ENCODE data around the gene MARVELD1. TPM values are rescaled to one million over a fixed set of nuclear protein-coding genes. Genes with fewer than 3 reads are reported as not detected.

MARVELD1 gene
- total RNA-seq, 1 donor, result 64.3 TPM

DNA sequence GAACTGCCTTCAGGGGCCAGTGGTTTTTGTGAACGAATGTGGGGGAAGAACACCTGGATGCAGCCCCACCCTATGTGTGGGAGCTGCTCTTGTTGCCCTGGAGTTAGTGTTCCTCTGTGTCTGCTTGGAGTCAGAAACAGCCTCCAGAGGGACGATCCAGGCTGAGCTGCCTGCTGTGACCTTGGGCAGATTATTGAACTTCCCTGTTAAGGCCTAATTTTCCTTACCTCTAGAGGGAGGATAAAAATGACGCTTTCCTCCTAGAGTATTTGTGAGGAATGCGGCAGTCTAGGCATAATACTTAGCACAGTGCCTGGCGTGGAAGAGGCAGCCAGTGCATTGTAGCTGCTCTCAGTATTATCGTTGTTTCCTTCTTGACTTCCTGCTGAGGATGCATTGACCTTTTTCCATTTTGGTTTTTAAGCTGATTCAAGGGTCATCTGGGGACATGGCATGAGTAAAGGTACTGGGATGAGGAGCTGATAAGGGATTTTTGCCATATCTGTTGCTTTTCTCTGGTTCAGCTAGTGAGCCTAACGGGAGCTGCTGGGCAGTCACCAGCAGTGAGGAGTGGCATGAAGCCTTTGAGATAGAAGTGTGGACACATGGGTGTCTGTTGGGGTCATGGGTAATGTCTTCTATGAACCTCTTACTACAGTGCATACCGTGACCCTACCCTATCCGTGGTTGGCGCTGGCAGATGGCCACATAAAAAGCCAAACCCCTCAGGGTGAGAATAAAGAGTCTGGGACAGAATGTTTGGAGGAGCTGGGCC is 29.8 kb downstream of the MARVELD1 start:
- TF ChIP-seq, protein P1, sequence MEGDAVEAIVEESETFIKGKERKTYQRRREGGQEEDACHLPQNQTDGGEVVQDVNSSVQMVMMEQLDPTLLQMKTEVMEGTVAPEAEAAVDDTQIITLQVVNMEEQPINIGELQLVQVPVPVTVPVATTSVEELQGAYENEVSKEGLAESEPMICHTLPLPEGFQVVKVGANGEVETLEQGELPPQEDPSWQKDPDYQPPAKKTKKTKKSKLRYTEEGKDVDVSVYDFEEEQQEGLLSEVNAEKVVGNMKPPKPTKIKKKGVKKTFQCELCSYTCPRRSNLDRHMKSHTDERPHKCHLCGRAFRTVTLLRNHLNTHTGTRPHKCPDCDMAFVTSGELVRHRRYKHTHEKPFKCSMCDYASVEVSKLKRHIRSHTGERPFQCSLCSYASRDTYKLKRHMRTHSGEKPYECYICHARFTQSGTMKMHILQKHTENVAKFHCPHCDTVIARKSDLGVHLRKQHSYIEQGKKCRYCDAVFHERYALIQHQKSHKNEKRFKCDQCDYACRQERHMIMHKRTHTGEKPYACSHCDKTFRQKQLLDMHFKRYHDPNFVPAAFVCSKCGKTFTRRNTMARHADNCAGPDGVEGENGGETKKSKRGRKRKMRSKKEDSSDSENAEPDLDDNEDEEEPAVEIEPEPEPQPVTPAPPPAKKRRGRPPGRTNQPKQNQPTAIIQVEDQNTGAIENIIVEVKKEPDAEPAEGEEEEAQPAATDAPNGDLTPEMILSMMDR (IDR thresholded peaks at IDR 0.05; ENCODE audit: insufficient read depth, low read length), result no peak
- no peak for DNase-seq (ENCODE audit: low read depth)
- H3K4me3 ChIP-seq (ENCODE audit: low read depth, low read length), result no peak overlapping the region

DNA sequence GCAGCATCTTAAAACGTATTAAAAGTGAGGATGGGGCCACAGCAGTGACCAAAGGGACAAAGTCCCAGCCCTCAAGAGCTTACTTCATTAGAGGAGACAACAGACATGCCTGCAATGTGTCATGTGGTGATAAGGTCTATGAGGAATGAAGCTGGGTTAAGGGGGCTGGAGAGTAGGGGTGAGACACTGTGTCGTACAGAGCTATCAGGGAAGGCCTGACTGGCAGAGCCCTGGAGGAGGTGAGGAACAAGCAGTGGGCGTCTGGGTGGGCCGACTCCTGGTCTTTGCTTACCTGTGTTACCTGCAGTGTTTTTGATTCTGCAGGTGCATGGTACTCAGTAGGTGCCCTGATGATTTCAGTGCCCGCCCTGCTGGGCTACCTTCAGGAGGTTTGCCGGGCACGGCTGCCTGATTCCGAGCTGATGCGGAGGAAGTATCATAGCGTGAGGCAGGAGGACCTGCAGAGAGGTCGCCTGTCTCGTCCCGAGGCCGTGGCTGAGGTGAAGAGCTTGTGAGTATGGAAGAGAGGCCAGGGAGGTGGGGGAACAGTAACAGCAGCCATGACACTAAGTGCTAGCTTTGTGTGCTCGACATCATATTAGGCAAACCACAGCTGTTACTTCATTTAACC is 31.0 kb downstream of the MARVELD1 start:
- H3K4me3 ChIP-seq (ENCODE audit: low read depth, low read length), result no peak overlapping the region
- TF ChIP-seq, protein P1 (IDR thresholded peaks at IDR 0.05; ENCODE audit: insufficient read depth, low read length), result no peak
- DNase-seq (ENCODE audit: low read depth), result no peak

DNA sequence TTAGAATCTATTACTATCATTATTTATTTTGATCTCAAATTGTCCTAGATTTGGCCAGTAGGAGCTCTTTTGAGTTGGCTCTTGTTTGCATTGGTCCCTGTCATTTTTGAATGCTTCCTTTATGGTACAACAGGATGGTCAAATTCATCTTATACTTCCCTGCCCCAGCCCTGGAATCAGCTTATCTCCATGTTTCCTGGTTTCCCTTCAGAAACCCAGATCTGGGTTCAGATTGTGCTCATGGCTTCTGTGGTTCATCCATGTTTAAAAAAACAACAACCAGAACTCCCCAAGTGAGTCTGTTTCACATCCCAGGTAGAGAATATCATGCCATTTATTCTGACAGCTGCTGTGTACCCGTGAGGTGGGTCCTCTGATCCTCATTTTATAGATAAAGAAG is 34.0 kb downstream of the MARVELD1 start:
- TF ChIP-seq, protein P1 (IDR thresholded peaks at IDR 0.05; ENCODE audit: insufficient read depth, low read length), result no peak
- no peak overlapping the region for H3K4me3 ChIP-seq (ENCODE audit: low read depth, low read length)
- DNase-seq (ENCODE audit: low read depth), result no peak

DNA sequence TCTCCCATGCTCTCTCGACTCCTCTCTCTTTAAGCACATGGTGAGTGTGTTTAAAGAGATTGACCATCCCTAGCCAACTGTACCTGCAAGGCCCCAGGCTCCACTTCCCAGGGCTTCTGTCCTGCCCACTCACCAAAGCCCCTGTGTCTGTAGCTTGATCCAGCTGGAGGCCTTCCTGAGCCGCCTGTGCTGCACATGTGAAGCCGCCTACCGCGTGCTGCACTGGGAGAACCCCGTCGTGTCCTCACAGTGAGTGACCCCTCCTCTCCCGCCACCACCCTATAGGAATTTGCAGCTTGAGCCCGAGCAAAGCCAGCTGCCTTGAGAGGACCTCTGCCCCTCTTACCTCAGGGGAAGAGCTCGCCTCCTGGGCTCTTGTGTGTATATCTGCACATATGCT is 34.6 kb downstream of the MARVELD1 start:
- TF ChIP-seq, protein P1 (IDR thresholded peaks at IDR 0.05; ENCODE audit: insufficient read depth, low read length), result no peak
- no peak overlapping the region for H3K4me3 ChIP-seq (ENCODE audit: low read depth, low read length)
- DNase-seq (ENCODE audit: low read depth), result no peak

DNA sequence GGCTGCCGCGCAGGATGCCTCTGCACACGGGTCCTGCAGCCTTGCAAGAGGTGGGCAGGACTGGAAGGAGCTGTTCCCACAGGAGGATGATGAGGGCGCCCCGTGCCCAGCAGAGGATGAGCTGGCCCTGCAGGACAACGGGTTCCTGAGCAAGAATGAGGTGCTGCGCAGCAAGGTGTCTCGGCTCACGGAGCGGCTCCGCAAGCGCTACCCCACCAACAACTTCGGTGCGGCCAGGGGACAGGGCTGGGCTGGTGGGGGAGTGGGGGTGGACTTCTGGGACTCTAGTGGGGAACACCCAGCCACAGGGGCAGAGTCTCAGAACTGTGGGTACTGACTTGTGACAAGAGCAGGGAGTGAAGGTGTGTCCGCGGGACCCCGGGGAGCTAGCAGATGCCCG is 39.4 kb downstream of the MARVELD1 start:
- TF ChIP-seq, protein P1 (IDR thresholded peaks at IDR 0.05; ENCODE audit: insufficient read depth, low read length), result no peak
- H3K4me3 ChIP-seq (ENCODE audit: low read depth, low read length), result no peak overlapping the region
- DNase-seq (ENCODE audit: low read depth), result no peak

DNA sequence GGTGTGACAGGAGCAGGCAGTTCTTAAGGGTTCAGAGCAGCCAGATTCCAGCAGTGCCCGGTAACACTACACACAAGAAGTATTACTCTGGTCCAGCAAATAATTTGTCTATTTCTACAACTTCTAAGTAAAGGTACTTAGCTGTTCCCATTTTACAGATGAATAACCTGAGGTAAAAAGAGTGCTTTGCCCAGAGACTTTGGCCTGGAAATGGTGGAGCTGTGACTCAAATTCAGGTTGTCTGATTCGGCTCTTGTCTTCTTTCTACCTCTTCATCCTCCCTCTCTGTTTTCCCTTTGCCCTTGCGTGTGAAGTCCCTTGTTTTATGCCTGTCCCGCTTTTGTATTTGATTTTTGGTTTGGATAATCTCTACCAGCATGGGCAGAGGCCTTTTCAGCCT is 41.2 kb downstream of the MARVELD1 start:
- no peak overlapping the region for H3K4me3 ChIP-seq (ENCODE audit: low read depth, low read length)
- TF ChIP-seq, protein P1 (IDR thresholded peaks at IDR 0.05; ENCODE audit: insufficient read depth, low read length), result no peak
- DNase-seq (ENCODE audit: low read depth), result no peak
